ENCODE measurements around the gene ZBTB8OS. TPM values are rescaled to one million over a fixed set of nuclear protein-coding genes. Genes with fewer than 3 reads are reported as not detected.

The ZBTB8OS gene
- total and polyA plus RNA-seq, 9 of the 15 experiments (the other 6 are each of a cell fraction or from before 2014, with no cell fraction given), result 54.8 to 230 (median 107) TPM

DNA sequence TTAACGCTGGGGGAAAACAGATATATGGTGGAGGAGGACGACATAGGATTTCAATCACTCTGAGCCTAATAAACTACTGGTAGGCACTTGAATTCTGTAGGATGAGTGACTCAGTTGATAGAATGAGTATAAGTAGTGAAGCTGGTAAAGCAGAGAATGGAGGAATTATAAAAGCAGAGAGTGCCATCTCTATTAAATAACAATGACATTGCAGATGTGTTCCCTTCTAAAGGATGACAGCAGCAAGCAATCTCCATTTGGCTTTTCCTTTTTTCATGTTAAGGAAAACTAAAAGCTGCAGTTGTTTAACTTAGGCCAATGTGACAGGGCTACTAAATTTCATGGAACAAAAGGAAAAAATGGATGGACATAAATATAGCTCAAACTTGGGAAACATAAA is 17.5 kb downstream of the ZBTB8OS start:
- Histone ChIP-seq H3K27ac (ENCODE audit: extremely low read depth, low read depth, low read length) (no peak overlapping the region), H3K9me3 (replicated peaks; ENCODE audit: control insufficient read depth, insufficient read depth, low read depth, low read length) (no peaks in the 10 kb centered on the region), H3K4me1 (replicated peaks in 1 of 2; ENCODE audit: control insufficient read depth in 2 of 2, insufficient read depth in 2 of 2, low read length in 2 of 2) (peaks cover 2 to 7% of the 10 kb centered on the region in 2 experiments; a peak in 2 of 5 replicates), H3K9me1 (ENCODE audit: control insufficient read depth, insufficient read depth, low read length) (no peaks in the 10 kb centered on the region), H3K36me3 (ENCODE audit: control insufficient read depth, insufficient read depth, low read length) (peaks cover 53% of the 10 kb centered on the region; the same call in 2 of the 3 replicates), H4K20me1 (replicated peaks; ENCODE audit: control insufficient read depth, insufficient read depth, low read length) (no peaks in the 10 kb centered on the region), H3K9ac (ENCODE audit: insufficient read depth in 1 of 2, low read depth in 2 of 2, low read length in 2 of 2) (no peak overlapping the region), H3K4me2 (ENCODE audit: insufficient read depth, low read length) (no peak overlapping the region), H3K79me2 (ENCODE audit: control insufficient read depth, insufficient read depth, low read length) (peaks cover 20% of the 10 kb centered on the region; the same call in 2 of the 3 replicates), H3K27me3 (ENCODE audit: control insufficient read depth in 2 of 2, insufficient read depth in 2 of 2, low read length in 2 of 2) (no peaks in the 10 kb centered on the region), H2AFZ (ENCODE audit: low read depth, low read length) (no peak overlapping the region), H3K4me3 (no peak overlapping the region)
- no TSS peak for BruUV-seq (replicated peaks)
- 72% methylated on average over 2 of the region's 2 CpGs for WGBS (ENCODE audit: insufficient coverage, low coverage, missing lambda C conversion rate)
- in situ Hi-C loops (cut with MboI) (no loop called here), intact Hi-C loops (cut with micrococcal nuclease) (no loop called here)
- ATAC-seq, result no peak
- TF ChIP-seq ZNF253 (CRISPR knock-in tag; conservative IDR thresholded peaks at IDR 0.05), result no peak
- no peak for TF ChIP-seq ESRRB (CRISPR knock-in tag; IDR thresholded peaks at IDR 0.05; ENCODE audit: borderline replicate concordance)
- TF ChIP-seq, protein P1, sequence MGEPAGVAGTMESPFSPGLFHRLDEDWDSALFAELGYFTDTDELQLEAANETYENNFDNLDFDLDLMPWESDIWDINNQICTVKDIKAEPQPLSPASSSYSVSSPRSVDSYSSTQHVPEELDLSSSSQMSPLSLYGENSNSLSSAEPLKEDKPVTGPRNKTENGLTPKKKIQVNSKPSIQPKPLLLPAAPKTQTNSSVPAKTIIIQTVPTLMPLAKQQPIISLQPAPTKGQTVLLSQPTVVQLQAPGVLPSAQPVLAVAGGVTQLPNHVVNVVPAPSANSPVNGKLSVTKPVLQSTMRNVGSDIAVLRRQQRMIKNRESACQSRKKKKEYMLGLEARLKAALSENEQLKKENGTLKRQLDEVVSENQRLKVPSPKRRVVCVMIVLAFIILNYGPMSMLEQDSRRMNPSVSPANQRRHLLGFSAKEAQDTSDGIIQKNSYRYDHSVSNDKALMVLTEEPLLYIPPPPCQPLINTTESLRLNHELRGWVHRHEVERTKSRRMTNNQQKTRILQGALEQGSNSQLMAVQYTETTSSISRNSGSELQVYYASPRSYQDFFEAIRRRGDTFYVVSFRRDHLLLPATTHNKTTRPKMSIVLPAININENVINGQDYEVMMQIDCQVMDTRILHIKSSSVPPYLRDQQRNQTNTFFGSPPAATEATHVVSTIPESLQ (CRISPR knock-in tag; IDR thresholded peaks at IDR 0.05), result no peak
- TF ChIP-seq TCF7 (IDR thresholded peaks at IDR 0.05; ENCODE audit: borderline replicate concordance), result no peak
- TF ChIP-seq HDAC1 (IDR thresholded peaks at IDR 0.05), result no peak
- TF ChIP-seq, protein P2, sequence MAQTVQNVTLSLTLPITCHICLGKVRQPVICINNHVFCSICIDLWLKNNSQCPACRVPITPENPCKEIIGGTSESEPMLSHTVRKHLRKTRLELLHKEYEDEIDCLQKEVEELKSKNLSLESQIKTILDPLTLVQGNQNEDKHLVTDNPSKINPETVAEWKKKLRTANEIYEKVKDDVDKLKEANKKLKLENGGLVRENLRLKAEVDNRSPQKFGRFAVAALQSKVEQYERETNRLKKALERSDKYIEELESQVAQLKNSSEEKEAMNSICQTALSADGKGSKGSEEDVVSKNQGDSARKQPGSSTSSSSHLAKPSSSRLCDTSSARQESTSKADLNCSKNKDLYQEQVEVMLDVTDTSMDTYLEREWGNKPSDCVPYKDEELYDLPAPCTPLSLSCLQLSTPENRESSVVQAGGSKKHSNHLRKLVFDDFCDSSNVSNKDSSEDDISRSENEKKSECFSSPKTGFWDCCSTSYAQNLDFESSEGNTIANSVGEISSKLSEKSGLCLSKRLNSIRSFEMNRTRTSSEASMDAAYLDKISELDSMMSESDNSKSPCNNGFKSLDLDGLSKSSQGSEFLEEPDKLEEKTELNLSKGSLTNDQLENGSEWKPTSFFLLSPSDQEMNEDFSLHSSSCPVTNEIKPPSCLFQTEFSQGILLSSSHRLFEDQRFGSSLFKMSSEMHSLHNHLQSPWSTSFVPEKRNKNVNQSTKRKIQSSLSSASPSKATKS (CRISPR knock-in tag; IDR thresholded peaks at IDR 0.05), result no peak
- TF ChIP-seq CEBPB (tag; IDR thresholded peaks at IDR 0.05), result no peak
- no peak for TF ChIP-seq MTA1 (IDR thresholded peaks at IDR 0.05; ENCODE audit: borderline replicate concordance)
- no peak for TF ChIP-seq ZNF699 (CRISPR knock-in tag; IDR thresholded peaks at IDR 0.05; ENCODE audit: insufficient replicate concordance)
- no peak for TF ChIP-seq KLF10 (CRISPR knock-in tag; IDR thresholded peaks at IDR 0.05)
- no peak for TF ChIP-seq PCBP2 (IDR thresholded peaks at IDR 0.05; ENCODE audit: low read depth, low read length, poor library complexity, severe bottlenecking)
- no peak for TF ChIP-seq ZNF764 (CRISPR knock-in tag; IDR thresholded peaks at IDR 0.05; ENCODE audit: low read depth)
- no peak for TF ChIP-seq ESRRA (IDR thresholded peaks at IDR 0.05; ENCODE audit: borderline replicate concordance, low read depth)
- TF ChIP-seq, protein P3, sequence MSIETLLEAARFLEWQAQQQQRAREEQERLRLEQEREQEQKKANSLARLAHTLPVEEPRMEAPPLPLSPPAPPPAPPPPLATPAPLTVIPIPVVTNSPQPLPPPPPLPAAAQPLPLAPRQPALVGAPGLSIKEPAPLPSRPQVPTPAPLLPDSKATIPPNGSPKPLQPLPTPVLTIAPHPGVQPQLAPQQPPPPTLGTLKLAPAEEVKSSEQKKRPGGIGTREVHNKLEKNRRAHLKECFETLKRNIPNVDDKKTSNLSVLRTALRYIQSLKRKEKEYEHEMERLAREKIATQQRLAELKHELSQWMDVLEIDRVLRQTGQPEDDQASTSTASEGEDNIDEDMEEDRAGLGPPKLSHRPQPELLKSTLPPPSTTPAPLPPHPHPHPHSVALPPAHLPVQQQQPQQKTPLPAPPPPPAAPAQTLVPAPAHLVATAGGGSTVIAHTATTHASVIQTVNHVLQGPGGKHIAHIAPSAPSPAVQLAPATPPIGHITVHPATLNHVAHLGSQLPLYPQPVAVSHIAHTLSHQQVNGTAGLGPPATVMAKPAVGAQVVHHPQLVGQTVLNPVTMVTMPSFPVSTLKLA (conservative IDR thresholded peaks at IDR 0.05), result no peak
- DNase-seq (ENCODE audit: extremely low read depth in 1 of 4, low spot score in 3 of 4), result no peak
- CTCF ChIA-PET (ENCODE audit: low intra/inter-chr PET ratio), result no interaction called here
- no peak for FAIRE-seq
- POLR2A ChIA-PET, result interaction anchor here (0.5 to 2.3 kb wide), 5 partner anchors 8 to 170 kb away, joined by 3 to 7 read pairs (median 3); partner anchors contain the start of gene RBBP4
